Forelimb muscle (tissue), 1 donor: Measurements from ENCODE around the gene F10. TPM values are rescaled to one million over a fixed set of nuclear protein-coding genes. Genes with fewer than 3 reads are reported as not detected.
"Not testable (repeated sequence)": the region's sequence is repeated elsewhere in the genome, so short reads cannot be mapped to it uniquely, and the experiment has no call there.

Source experiments
- DNase-seq: peaks from one replicate; pipeline ENCODE4 v3.0.0-alpha.2; 2013; ENCODE audit warnings: low read depth
- polyA plus RNA-seq: library from polyadenylated mRNA; unstranded; fragments of 120-200 nt; gene quantifications from one replicate; pipeline ENCODE4 v1.2.1, GENCODE V29; 2013; ENCODE audit not compliant: insufficient read length

F10 gene
- polyA plus RNA-seq, 1 donor: 16.9 TPM

- DNase-seq: no peak
Observed at GRCh38 chr13:113098162-113098732, 24.4 kb upstream of the F10 start.

GRCh38 chr13:113099142-113099541, 23.5 kb upstream of the F10 start:
- no peak for DNase-seq

- DNase-seq: not testable (repeated sequence)
Observed at GRCh38 chr13:113102302-113102701, 20.3 kb upstream of the F10 start.

GRCh38 chr13:113102727-113103126, 19.9 kb upstream of the F10 start:
- DNase-seq: no peak

GRCh38 chr13:113103646-113104045, 19.0 kb upstream of the F10 start:
- DNase-seq: no peak

GRCh38 chr13:113105032-113105920, 17.3 kb upstream of the F10 start, which contains the start of gene F7:
Gene F7, plus strand, starts transcription at chr13:113105791. Its CDS starts 51 bp downstream, at chr13:113105842.
- DNase-seq: no peak

GRCh38 chr13:113105921-113106452, 16.6 kb upstream of the F10 start:
- DNase-seq: no peak

GRCh38 chr13:113106711-113107351, 15.8 kb upstream of the F10 start:
- no peak for DNase-seq

GRCh38 chr13:113108521-113108920, 14.1 kb upstream of the F10 start:
- not testable (repeated sequence) for DNase-seq

GRCh38 chr13:113109151-113110047, 13.2 kb upstream of the F10 start:
- DNase-seq: no peak

- DNase-seq: no peak
Observed at GRCh38 chr13:113110048-113110851, 12.3 kb upstream of the F10 start.

- DNase-seq: no peak
Observed at GRCh38 chr13:113110852-113111315, 11.7 kb upstream of the F10 start.

- DNase-seq: not testable (repeated sequence)
Observed at GRCh38 chr13:113111821-113112220, 10.8 kb upstream of the F10 start.

GRCh38 chr13:113112475-113112874, 10.1 kb upstream of the F10 start:
- DNase-seq: not testable (repeated sequence)

GRCh38 chr13:113112893-113113845, 9.4 kb upstream of the F10 start:
- DNase-seq: no peak

GRCh38 chr13:113113846-113114271, 8.7 kb upstream of the F10 start:
- no peak for DNase-seq

GRCh38 chr13:113114511-113115362, 7.9 kb upstream of the F10 start:
- DNase-seq: no peak
